Myocyte (in vitro differentiated cells): Measurements from ENCODE around the gene PFKP. TPM values are rescaled to one million over a fixed set of nuclear protein-coding genes. Genes with fewer than 3 reads are reported as not detected.

ENCODE experiments used
- DNase-seq: peaks from one replicate; pipeline ENCODE4 v3.0.0-alpha.2; 2012; ENCODE audit warnings: low read depth
- total RNA-seq: library from RNA; depleted of rRNA; stranded (reverse); fragments of >200 nt; gene quantifications from 2 replicates; pipeline ENCODE4 v1.2.3, GENCODE V29; 2014

The PFKP gene
- total RNA-seq, 1 donor from 2014 or later = 26.2 TPM

DNA sequence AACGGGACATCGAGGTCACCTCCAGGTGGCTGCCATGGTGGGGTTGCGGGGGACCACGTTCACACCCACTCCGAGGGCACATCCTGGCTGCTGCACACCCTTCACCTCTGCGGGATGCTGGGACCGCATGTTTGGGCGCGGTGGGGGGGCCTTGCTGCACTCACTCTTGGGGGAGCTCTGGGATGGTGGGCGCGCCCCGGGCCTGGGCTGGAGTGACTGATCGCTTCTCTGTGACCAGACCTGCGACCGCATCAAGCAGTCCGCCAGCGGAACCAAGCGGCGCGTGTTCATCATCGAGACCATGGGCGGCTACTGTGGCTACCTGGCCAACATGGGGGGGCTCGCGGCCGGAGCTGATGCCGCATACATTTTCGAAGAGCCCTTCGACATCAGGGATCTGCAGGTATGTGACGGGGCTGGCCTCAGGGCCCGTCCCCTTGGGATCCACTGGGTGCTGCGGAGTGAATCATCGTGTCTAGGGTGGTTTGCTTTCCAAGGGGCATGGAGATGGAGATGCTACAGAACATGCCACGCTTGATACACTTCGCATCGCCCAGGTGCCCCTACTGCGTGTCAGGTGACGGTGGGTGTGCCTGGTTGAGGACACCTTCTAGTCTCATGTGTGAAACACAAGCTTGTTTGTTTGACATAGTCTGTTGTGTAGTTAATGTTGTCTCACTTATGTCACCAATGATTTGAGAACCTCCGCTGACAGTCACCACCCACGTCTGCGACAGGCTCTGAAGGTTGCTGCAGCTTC is 62.4 kb downstream of the PFKP start:
- DNase-seq = no peak

DNA sequence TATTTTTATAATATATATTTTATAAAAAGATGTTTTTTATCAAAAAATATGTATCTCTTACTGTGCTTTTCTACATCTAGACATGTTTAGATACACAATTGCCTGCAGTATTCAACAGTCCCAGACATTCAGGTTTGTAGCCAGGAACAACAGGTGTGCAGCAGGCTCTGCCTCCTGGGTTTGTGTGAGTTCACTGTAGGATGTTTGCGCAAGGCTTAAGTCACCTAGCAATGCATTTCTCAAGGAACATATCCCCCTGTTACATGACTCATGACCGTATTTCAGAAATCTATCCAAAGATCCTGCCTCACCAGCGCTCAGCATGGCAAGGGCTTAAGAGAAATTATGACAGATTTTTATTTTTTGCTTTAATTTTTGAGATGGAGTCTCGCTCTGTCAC is 63.8 kb downstream of the PFKP start:
- DNase-seq = no peak

DNA sequence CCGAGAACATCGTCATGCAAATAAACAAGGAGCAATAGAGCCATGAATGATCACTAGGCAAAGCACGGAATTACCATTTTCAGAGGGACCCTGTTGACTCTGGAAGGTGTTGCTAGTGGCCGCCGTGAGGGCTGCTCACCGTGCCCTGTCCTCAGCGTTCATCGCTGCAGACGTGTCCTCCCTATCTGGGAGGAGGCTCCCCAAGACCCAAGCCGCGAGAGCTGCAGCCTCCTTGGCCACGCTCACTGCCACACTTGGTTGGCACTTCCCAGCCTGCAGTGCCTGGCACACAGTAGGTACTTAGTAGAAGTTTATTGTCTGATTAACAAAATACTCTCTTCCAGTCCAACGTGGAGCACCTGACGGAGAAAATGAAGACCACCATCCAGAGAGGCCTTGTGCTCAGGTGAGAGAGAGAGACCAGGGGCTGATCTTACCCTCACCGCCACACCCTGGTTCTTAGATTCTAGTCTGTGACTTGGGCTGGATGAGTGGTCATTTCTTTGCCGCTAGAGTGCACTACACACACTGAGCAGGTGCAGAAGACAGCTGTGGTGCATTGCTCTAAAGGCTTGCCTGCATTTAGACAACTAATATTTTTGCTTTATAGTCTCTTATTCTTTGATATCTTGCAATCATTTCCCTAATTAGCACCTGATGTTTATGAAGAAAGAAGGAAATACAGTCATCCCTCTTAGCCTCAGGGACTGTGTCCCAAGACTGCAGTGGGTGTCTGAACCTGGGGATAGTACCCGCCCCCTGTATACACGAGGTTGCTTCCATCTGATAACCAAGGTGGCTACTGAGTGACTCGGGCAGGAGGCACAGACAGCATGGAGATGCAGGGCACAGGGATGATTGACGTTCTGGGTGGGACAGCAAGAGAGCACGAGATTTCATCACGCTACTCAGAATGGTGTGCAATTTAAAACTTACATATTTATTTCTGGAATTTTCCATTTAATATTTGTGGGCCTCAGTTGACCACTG is 65.0 kb downstream of the PFKP start:
- peak; percentile 64 for DNase-seq

DNA sequence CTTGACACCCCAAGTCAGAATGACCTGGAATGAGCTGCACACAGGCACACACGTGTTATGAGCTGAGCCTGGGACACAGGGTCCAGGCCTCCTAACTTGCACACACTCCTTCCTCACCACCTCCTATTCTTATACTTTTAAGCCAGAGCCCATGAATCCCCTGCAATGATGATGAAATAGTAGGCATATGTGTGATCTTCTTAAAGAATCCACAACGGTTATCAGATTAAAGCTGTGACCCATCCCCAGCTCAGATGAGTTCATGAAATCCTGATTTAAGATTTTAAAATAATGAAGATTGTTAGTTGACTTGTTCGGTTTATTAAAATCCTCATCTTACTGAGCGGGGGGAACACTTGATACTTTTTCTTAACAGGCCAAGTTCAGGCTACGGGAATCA is 66.6 kb downstream of the PFKP start:
- DNase-seq = no peak

DNA sequence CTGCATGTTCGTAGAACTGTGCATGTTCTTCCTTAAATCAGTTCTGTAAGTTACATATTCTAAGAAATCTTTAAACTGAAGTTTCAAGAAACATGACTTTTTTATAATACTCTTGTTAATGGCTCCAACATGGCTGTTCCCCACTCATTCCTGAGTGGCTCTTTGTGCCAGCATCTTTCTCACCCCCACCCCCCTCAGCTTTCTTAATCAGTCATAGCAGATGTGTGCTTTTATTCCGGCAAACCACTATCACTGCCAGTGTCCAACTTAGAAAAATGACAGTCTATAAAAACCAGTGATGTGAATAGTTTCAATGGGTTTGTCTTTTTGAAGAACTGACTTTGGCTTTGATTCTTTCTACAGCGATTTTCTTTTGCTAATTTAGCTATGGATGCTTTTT is 67.7 kb downstream of the PFKP start:
- no peak for DNase-seq

DNA sequence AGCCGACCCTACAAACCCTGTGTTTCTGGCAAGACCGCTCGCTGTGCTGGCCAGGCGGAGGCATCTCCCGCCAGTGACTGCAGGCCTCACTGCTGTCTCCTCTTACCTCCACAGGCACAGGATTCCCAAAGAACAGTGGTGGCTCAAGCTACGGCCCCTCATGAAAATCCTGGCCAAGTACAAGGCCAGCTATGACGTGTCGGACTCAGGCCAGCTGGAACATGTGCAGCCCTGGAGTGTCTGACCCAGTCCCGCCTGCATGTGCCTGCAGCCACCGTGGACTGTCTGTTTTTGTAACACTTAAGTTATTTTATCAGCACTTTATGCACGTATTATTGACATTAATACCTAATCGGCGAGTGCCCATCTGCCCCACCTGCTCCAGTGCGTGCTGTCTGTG is 69.0 kb downstream of the PFKP start:
- no peak for DNase-seq

DNA sequence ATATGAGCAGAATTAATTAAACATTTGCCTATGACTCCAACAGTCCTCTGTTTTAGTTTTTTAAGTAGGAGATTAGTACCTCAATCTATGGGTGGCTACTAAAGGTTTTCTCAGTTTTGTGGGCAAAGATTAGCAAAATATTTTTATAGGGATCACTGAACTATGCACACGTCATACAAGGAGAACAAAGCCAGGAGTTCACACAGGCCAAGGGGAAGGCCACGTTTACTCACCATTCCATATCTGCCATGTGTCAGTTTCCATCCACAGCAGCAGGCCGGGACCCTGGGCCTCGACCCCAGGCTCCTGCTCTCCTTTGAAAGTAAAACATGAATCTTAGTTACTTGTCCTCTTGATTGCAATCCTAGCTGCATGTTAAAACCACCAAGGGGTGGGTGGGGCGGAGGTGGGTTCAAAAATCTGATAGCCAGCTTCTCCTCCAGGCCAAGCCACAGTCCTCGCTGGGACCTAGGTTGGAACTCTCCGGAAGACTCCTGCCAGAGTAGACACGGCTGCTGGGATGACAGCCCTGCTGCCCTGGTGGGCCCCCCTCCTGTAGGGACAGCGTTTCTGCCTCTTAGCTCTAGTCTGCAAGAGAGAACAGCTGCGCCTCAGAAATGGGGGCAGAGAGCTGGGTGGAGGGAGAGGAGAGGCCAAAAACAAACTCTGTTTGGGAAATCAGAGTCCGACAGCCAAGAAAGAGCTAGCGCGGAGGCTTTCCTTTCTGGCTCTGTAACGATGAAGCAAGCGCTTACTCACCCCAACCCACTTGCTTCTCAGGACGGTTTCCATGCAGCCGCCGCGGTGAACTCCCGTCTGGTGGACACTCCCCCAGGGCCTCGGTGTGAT is 69.6 kb downstream of the PFKP start:
- peak; percentile 78 for DNase-seq

DNA sequence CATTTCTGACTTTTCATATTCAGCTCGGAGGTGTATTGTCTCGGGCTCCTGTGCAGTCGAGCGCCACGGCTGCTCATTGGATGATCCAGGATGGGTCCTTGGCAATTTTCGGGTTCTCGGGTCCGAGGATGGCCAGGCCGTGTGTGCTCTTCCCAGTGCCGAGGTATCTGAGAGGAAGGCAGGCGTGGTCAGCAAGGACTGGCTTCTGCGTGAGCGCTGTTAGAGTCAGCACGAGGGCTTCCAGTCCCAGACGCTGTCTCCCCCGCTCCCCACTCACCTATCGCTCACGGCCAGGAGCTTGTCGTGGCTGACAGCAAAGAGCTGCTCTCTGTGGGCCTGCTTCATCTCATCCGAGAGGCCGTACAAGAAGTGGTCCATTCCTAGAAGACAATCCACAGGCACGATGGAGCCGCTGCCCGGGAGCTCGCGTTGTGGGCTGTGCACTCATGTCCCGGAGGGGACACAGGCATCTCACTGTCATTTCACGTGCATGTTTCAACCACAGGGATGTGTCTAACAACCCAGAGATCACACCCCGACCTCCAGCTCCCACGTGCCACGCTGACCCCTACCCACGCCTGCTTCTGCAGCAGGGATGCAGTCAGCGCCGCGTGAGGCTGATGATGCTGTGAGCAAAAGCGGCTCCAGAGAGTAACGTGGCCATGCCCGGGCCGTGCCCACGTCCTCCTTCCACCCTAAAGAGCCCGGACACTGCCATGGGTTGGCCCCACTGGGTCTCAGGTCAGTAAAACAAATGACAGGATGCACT is 70.8 kb downstream of the PFKP start:
- DNase-seq = no peak

DNA sequence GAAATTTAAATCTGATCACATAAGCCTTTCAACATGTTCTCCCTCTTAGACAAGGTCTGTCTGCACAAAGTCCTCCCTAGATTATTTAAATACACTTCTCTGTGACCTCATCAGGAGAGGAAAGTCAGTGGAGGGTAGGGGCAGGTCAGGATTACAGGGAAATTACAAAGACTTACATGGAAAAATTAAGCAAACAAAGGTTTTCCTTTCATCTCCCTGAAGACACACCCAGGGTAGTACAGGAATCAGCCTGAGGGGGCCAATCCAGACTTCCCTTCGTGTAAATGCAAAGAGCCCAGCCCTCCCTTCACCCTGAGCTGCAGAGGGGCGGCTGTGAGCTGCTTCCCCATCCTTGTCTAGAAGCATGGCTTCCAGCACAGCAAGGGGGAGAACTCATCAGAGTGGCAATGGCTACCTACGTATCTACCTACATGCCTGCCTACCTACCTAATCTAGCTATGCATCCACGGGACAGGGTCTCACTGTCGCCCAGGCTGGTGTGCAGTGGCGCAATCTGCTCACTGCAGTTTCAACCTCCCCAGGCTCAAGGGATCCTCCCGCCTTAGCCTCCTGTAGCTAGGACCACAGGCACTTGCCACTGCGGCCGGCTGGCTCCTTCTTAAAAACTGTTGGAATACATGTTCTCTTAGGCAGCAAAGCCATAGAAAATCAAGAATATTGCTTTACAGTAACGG is 72.0 kb downstream of the PFKP start:
- no peak for DNase-seq

DNA sequence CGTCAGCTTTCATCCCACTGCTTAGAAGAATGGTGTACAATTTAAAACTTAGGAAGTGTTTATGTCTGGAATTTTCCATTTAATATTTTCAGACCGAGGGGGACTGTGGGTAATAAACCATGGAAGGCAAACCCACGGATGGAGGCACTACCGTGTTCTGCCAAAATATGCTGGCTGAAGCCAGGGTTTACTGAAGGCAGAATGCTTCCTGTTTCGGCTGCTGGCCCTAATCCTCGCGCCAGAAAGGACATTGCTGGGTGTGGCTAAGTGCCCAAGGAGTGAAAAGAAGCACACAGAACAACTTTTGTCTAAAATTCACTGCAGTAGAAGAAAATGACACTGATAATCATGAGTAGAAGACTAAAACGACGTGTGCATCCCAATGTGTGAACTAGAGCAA is 72.9 kb downstream of the PFKP start:
- DNase-seq = no peak

DNA sequence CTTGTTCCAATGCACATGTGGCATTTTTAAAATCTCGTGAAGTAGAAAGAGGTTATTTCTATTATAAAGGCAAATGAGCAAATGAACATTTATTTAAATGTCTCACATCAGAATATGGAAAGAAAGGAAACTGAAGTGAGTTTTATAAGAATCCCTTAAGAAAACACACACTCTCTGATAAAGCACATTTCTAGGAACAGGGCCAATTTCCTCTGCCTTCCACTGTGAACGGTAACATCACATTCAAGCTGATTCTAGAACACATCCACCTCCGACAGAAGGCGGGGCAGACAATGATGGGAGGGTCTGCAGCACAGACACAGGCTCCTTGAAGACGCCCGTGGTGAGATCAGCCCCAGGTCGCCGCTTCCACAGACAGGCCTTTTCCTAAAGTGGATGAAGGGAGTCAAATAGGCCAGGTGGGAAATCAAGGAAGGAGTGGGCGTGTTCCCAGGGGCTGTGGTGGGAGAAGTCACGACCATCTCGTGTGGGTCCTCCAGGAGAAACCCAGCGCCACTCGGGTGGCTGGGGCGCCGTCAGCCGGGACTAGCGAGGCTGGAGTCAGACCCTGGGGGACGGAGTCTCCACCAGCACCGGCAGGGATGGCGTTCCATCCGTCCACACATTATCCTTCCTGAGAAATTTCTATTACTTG is 74.1 kb downstream of the PFKP start:
- DNase-seq = no peak

DNA sequence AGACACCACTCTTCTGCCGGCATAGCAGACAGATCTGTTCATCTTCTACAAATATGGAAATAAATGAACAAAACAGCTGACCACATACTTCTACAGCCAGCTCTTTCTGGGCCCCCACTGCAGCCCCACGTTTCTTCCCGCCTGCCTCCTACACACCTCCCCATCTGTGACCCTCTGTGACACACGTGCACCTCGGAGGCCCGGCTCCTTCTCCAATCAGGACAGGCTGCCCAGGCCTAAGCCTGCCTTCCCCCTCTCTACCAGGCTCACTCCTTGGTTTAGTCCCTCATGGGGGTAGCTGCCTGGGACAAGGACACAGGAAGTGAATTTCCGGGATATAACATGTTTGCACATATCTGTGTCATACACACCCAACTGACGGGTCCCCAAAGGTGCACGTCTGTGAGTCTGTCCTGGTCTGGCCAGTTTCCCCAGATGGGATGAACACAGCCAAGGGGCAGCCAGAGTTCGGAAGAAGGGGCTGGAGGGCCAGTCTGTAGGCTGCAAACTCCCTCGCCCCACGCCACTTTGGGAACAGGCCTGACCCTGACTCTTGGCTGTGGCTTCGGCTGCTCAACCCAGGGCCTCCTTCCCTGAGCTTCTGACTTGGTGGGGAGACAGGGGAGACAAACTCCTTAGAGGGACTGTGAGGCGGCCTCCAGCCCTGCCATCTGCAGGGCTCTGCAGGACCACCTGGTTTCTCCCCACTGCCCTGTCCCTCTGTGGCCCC is 75.0 kb downstream of the PFKP start:
- no peak for DNase-seq

DNA sequence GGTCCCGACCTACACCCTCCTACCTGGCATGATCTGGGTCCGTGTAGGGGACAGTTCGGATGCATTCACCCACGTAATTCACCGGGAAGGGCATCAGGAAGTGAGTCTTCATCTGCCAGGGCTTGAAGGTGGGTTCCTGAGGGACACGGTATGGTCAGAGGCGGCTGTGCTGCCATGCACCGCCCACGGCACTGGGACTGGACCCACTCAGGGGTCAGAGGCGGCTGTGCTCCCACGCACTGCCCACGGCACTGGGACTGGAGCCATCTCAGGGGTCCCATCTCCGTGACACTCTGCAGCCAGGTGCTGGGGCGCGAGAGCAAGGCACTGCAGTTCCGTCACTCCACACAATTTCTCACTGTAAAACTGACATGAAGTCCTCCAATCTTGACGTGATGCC is 76.0 kb downstream of the PFKP start:
- DNase-seq = no peak

DNA sequence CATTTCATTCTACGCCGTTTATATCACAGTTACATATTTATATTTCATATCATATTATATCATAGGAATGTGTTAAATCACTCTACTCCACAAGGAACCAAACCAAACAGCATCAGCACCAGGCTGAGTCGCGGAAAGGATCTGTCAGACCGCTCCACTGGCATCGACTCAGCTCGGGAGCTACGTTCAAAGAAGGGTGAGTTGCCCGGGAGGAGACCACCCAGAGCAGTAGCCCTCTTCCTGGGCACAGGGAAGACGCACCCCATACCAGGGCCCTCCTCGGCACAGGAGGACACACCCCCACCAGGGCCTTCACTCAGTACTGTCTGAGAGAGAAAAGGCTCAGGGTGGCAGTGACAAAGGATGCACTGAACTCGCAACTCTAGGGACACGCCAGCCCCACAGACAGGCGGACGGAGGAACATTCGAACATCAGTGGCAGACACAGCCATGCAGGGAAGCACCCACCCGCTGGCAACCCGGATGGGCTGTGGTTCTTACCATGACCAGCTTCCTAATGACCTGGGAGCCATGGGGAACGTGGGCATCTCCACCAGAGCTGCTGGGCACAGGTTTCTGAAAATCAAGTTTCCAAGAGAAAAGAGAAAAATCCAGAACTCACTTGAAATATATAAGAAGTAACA is 76.6 kb downstream of the PFKP start:
- no peak for DNase-seq

DNA sequence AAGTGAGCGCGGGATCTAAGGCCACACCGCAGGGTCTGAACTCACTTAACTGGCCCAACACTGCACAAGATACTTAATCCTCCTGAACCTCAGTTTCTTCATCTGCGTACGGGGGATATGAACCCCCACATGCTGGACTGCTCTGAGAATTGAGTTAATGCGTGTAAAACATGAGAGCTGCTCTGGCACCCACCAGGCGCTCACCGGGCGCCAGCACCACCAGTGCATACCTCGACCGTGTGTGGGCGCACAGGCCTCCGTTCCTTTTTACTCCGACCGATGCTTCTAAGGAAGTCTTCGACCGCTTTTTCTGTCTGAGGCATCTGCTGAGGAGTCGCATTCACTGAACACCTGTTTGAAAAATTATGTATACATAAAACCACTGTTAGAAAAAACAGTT is 78.0 kb downstream of the PFKP start:
- DNase-seq = no peak

DNA sequence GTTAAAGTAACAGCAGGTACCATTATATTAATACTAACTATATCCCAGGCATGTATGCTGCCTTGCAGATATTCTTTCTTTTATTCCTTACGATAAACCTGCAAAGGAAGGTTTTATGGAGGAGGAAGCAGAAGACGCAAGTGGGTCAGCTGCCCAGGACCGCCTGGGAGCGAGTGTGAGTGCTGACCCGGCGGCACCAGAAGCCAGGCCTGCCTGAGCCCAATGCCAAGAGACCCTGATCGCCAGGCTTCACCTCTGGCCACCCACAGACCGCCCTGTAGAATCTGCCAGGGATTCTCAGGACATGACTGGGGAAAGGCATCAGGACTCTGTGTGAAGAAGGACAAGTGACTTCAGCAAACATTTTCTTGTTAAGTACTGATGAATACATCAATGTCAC is 78.9 kb downstream of the PFKP start:
- DNase-seq = no peak

DNA sequence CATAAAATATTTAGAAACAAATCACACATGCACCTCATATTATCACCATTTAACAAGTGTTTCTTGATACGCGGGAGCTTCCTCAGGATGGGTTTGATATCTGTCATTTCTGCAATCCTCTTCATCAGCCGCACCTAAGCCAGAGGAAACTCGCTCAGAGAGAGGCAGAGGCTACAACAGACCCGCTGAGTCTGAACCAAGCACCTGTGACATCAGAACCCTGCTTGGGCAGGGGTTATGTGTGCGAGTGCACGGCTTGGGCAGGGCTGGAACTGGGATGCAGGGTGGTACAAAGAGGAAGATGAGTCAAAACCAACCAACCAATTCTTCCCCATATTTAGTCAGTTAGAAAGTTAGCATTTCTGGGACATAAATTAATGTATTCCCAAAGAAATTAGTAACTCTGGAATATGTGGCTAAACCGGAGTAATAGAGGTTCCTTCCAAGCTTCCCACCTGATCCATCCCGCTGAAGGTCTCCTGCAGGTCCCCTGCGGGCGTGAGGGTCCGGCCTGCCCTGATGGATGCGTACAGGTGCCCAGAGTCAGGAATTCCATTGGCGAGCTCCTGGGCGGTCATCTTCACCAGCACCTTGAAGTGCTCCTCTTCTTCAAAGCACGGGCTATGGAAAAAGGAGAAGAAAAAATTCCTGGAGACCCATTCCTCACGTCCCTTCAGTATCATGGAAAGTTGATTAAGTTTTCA is 79.9 kb downstream of the PFKP start:
- no peak for DNase-seq

DNA sequence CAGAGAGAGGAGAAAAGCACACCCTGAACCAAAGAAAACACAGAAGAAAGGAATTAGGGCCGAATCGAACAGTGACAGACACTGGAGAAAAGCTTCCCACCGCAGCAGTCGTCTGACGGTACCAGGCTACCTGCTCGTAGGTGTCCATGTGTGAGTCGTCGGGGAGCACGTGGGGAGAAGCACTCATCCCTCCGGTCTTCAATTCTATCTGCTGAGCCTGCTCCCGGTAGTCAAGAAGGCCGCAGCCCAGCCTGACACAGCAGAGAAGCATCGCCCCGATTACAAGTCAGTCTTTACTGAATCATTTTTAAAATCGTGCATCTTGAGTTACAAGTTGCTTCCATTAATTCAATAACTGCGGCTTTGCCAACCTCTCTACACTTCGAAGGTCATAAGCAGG is 80.7 kb downstream of the PFKP start:
- no peak for DNase-seq
